HG03565 (cell line): Measurements from ENCODE around the gene PRRG2.

Experiments
- ATAC-seq: cut with Tn5 transposase; IDR thresholded peaks from one replicate; pipeline ENCODE4 v1.9.1; 2021; ENCODE audit warnings: mild to moderate bottlenecking, moderate library complexity; ENCODE audit not compliant: unreplicated experiment

The PRRG2 gene

GRCh38 chr19:49581007-49581508 is at the start of gene PRRG2:
PRRG2 (plus strand) TSS chr19:49581316; CDS start chr19:49583220, 1,904 bp downstream.
- no peak for ATAC-seq

DNA sequence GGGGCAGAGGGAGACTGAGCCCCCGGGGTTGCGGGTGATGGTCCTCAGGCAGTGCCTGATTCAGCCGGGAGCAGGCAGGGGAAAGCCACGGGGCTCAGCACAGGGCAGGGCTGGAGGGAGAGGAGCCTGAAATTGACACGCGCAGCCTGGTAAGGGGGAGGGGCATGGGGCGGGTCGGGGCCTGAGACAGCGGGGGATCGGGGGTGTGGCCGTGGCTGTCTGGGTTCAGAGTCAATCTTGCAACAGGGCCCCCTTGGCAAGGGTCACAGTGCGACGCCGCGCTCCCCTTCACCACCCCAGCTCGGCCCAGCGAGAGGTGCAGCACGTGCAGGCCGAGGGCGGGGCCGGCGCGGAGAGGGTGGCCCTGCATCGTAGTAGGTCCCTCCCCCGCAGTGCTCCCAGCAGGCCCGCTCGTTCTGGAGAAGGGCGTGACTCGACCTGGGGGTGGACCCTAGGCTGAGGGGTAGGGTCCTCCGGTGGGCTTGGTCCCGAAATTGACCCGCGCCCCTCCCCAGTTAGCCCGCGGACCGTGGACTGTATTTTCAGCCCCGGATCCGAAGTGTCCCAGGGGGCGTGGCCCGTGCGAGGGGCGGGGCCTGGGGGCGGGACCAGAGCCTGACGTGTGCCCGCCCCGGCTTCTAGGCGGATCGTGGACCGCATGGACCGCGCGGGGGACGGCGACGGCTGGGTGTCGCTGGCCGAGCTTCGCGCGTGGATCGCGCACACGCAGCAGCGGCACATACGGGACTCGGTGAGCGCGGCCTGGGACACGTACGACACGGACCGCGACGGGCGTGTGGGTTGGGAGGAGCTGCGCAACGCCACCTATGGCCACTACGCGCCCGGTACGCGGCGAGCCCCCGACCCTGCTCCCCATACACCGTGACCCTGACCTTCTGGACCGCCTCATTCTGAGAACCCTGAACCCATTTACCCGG is 47.3 kb upstream of the PRRG2 start:
- ATAC-seq = no peak

DNA sequence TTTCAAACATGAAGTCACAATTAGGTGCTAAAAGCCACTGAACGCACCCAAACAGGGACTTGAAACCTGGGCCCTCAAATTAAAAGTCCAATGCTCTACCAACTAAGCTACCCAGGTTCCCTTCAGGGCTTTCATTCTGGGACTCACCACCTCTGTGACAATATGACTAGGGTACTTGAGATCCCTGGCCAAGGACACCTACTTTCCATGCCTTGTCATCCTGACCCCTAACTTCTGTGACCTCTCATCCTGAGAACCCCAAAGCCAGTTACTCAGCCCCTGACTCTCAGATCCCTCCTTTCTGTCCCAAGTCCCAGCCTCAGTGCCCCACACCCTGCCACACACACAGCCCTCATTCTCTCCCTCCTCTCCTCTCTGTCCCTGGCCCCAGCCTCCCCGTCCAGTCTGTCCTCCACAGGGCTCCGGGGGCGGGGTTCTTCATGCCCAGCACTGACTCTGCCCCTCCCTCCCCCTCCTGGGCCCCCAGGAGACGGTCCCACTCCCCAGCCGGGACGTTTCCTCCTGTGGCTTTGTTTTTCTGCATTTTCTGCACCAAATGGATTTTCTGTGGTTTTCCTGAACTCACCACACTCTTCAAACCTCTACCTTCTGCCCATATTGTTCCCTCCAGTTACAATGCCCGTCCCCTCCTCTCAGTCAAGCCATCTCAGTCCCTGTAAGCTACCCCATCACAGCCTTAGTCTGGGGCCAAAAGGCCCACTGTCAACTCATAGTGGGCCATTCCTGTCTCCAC is 46.3 kb upstream of the PRRG2 start:
- no peak for ATAC-seq

- ATAC-seq = no peak
Observed at GRCh38 chr19:49536921-49537462, 44.1 kb upstream of the PRRG2 start.

DNA sequence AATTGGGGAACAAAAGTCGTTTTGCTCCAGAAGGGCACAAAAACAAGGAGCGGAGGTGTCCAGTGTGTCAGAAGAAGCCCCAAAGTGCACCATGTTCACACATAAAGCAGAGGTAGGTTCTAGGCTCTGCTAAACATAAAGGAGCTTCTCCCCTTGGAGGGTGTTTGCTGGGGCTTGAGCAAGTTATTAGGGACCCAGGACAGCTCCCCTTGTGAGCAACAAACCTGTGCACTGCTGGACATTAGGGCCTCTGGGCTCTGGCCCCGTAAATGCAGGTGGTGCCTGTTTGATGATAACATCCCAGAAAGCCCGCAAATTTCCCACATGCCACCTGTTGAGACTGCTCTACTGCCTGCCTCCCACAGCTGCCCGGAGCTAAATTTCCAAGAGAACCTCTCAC is 42.5 kb upstream of the PRRG2 start:
- no peak for ATAC-seq

- ATAC-seq = no peak
Observed at GRCh38 chr19:49539192-49539952, 41.7 kb upstream of the PRRG2 start.

DNA sequence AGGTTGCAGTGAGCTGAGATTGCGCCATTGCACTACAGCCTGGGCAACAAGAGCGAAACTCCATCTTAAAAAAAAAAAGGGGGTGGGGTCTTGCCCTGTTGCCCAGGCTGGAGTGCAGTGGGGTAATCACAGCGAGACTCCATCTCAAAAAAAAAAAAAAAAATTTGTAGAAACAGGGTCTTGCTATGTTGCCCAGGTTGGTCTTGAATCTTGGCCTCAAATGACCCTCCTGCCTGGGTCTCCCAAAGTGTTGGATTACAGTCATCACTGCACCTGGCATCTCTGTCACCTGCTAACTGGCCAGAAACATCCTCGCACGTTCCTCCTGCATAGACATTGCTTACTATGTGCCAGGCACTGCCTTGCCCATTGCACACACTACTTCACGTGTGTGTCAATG is 39.2 kb upstream of the PRRG2 start:
- ATAC-seq = no peak

GRCh38 chr19:49542446-49542845 is 38.7 kb upstream of the PRRG2 start:
- ATAC-seq = no peak

DNA sequence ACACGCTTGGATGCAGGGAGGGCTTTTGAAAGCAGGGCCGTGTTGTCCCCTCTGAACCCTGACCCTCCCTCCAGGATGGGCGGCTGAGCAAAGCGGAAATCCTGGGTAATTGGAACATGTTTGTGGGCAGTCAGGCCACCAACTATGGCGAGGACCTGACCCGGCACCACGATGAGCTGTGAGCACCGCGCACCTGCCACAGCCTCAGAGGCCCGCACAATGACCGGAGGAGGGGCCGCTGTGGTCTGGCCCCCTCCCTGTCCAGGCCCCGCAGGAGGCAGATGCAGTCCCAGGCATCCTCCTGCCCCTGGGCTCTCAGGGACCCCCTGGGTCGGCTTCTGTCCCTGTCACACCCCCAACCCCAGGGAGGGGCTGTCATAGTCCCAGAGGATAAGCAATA is 38.1 kb upstream of the PRRG2 start:
- ATAC-seq = no peak

DNA sequence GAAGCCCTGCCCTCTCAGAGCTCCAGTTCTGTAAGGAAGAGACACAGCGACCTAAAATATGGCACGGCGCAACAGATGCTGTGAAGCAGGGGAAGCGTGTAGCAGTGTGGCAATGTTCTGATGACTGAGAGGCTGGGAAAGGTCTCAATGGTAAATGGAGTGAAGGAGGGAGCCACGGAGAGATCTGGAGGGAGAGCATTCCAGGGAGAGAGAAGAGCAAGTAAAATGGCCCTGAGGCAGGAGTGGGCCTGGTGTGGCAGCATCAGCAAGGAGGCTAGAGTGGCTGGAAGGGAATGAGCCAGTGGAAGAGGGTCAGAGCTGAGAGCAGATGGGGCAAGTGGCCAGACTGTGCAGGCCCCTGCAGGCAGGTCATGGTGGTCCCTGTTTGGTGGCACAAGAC is 37.0 kb upstream of the PRRG2 start:
- no peak for ATAC-seq

DNA sequence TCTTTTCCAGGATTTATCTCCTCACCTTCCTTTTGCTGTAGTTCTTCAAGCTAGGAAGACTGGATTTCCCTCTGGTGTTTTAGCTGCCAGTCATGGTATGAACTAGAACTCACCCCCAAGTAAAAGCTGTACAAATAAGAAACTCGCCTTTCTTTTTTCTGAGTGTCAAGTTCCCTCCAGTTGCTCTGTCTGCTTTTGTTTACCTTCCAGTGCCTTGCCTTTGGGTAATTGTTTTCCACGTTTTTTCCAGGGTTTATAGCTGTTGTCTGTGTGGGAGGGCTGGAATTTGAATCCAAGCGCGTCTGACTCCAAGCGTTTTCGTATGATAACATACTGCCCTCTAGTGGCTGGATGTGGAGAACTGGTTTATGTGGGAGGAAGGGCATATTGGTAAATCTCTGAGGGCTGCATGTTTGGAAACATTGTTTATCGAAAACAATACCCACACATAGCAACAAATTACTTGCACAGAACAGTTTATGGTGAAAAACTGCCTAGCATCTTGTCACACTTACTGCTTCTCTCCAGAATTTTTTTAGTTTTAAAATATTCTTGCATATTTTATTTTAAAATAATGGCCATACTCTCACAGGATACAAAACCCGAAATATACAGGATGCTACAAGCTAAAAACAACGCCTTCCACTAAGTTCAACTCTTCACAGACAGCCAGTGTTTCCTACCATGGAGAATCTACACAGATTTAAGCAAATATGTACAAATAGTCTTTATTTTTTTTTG is 34.1 kb upstream of the PRRG2 start:
- ATAC-seq = no peak

GRCh38 chr19:49549045-49549444 is 32.1 kb upstream of the PRRG2 start:
- no peak for ATAC-seq

DNA sequence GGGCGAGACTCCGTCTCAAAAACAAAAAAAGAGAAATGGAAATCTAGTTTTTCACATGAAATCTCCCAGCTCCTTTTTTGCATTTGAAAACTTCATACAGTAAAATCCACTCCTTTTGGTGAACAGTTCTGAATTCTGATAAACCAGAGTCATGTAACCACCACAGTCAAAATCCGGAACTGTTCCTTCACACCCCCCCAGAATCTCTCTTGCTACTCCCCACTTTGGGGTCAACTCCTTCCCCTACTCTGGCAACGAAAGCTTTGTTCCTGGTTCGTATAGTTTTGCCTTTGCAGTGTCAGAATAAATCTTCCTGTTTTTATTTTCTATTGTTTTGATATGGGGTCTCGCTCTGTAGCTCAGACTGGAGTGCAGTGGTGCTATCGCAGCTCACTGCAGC is 29.6 kb upstream of the PRRG2 start:
- ATAC-seq = no peak

DNA sequence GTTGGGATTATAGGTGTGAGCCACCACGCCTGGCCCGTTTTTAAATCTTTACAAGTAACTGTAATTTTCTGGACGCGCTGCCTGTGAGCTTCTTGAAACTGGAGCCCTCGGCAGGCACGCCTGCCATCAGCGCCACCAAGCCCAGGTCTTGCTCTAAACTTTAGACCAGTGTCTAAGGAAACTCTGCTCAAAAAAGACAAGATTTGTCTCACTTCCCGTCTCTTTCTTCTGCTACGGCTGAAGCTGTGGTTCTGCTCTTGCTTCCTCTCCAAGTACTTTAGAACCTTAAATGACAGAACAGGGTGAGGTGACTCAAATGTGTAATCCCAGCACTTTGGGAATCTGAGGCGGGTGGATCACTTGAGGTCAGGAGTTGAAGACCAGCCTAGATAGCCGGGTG is 28.4 kb upstream of the PRRG2 start:
- no peak for ATAC-seq

DNA sequence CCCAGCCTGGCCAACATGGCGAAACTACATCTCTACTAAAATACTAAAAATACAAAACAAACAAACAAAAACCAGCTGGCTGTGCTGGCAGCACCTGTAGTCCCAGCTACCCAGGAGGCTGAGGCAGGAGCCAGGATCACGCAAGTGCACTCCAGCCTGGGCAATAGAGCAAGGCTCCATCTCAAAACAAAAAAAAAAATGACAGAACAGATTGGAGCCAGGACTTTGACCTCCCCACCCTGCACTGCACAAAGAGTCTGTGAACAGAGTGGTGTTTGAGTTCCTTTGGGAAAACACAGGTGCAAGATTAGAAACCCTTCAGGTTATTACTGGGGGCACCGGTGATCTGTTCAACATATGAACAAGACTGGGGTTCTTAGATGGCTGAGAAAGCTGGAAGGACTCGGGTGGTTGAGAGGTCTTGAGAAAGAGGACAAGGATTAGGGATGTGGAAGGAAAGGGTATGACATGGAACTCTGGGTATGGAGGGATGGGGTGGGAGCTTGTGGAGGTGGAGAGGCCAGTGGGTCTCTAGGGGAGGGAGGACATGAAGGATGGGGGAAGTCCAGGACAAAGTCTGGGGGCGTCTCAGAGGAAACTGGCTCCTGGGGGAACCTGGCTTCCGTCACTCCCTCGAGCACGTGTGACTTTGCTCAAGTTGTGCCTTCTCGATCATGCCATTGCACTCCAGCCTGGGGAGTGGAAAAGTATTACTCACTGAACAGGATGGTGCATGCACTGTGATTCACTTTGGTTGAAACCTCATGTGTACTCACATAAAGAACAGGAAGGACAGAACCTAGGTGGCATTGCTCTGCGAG is 27.5 kb upstream of the PRRG2 start:
- no peak for ATAC-seq

- no peak for ATAC-seq
Observed at GRCh38 chr19:49554701-49555181, 26.4 kb upstream of the PRRG2 start.

- ATAC-seq = no peak
Observed at GRCh38 chr19:49555600-49556411, 25.3 kb upstream of the PRRG2 start.
